ENCODE results near the gene PRRG2.

PRRG2 gene

GRCh38 chr19:49556412-49557398 is 24.4 kb upstream of the PRRG2 start:
- no peak for DNase-seq (ENCODE audit: low spot score)
- TF ChIP-seq CTCF (IDR thresholded peaks at IDR 0.05; ENCODE audit: borderline replicate concordance, control extremely low read depth, extremely low read depth, insufficient read depth, missing control alignments), result no peak
- in situ Hi-C loops (cut with MboI; ENCODE audit: low sequenced_read_pairs, unreplicated experiment), result no loop called here

GRCh38 chr19:49557641-49558325 is 23.3 kb upstream of the PRRG2 start:
- no peak for TF ChIP-seq CTCF (IDR thresholded peaks at IDR 0.05; ENCODE audit: borderline replicate concordance, control extremely low read depth, extremely low read depth, insufficient read depth, missing control alignments)

GRCh38 chr19:49558591-49558990 is 22.5 kb upstream of the PRRG2 start:
- DNase-seq (ENCODE audit: low spot score), result no peak
- in situ Hi-C loops (cut with MboI; ENCODE audit: low sequenced_read_pairs, unreplicated experiment), result no loop called here
- no peak for TF ChIP-seq CTCF (IDR thresholded peaks at IDR 0.05; ENCODE audit: borderline replicate concordance, control extremely low read depth, extremely low read depth, insufficient read depth, missing control alignments)

More at GRCh38 chr19:49557641-49558325, 23.3 kb upstream of the PRRG2 start:
- in situ Hi-C loops (cut with MboI; ENCODE audit: low sequenced_read_pairs, unreplicated experiment), result no loop called here
- no peak for DNase-seq (ENCODE audit: low spot score)

GRCh38 chr19:49559443-49559842 is 21.7 kb upstream of the PRRG2 start:
- in situ Hi-C loops (cut with MboI; ENCODE audit: low sequenced_read_pairs, unreplicated experiment), result no loop called here
- DNase-seq (ENCODE audit: low spot score), result no peak
- no peak for TF ChIP-seq CTCF (IDR thresholded peaks at IDR 0.05; ENCODE audit: borderline replicate concordance, control extremely low read depth, extremely low read depth, insufficient read depth, missing control alignments)

- in situ Hi-C loops (cut with MboI; ENCODE audit: low sequenced_read_pairs, unreplicated experiment), result no loop called here
- no peak for DNase-seq (ENCODE audit: low spot score)
- TF ChIP-seq CTCF (IDR thresholded peaks at IDR 0.05; ENCODE audit: borderline replicate concordance, control extremely low read depth, extremely low read depth, insufficient read depth, missing control alignments), result no peak
Observed at GRCh38 chr19:49559928-49560327, 21.2 kb upstream of the PRRG2 start.

GRCh38 chr19:49560358-49560900 is 20.7 kb upstream of the PRRG2 start:
- no peak for DNase-seq (ENCODE audit: low spot score)
- in situ Hi-C loops (cut with MboI; ENCODE audit: low sequenced_read_pairs, unreplicated experiment), result no loop called here
- TF ChIP-seq CTCF (IDR thresholded peaks at IDR 0.05; ENCODE audit: borderline replicate concordance, control extremely low read depth, extremely low read depth, insufficient read depth, missing control alignments), result no peak

All from GM13976 (cell line).